OCI-LY1 (cell line): ENCODE results near the gene SMCO1.

Experiments
- H2AFZ ChIP-seq: fragments of 200-600 bp; sonication (generic), shearing (Covaris generic); 2 replicates; pipeline ENCODE4 v1.6.0; 2014; ENCODE audit warnings: antibody characterized with exemption, mild to moderate bottlenecking, low read length
- H3F3A ChIP-seq: fragments of 200-600 bp; sonication (generic), shearing (Covaris generic); 2 replicates; pipeline ENCODE4 v1.6.0; 2014; ENCODE audit warnings: mild to moderate bottlenecking, antibody characterized with exemption, low read length, moderate library complexity; ENCODE audit not compliant: insufficient read depth
- H3K27ac ChIP-seq: fragments of 200-600 bp; sonication (generic); 2 replicates; pipeline ENCODE4 v1.5.1; 2014; ENCODE audit warnings: low read length, mixed run types, mild to moderate bottlenecking, low read depth; ENCODE audit not compliant: poor library complexity, severe bottlenecking
- H3K27me3 ChIP-seq: fragments of 200-600 bp; sonication (generic); 2 replicates; pipeline ENCODE4 v1.6.0; 2014; ENCODE audit warnings: antibody characterized with exemption, mild to moderate bottlenecking, low read length, moderate library complexity; ENCODE audit not compliant: insufficient read depth
- H3K36me3 ChIP-seq: fragments of 200-600 bp; sonication (generic); 2 replicates; pipeline ENCODE4 v1.6.1; 2014; ENCODE audit warnings: mild to moderate bottlenecking, antibody characterized with exemption, low read length, moderate library complexity, mixed read lengths; ENCODE audit not compliant: insufficient read depth
- H3K4me1 ChIP-seq: fragments of 200-600 bp; sonication (generic); 2 replicates; pipeline ENCODE4 v1.5.1; 2014; ENCODE audit warnings: mild to moderate bottlenecking, low read length, moderate library complexity; ENCODE audit not compliant: insufficient read depth, severe bottlenecking
- H3K4me2 ChIP-seq: fragments of 200-600 bp; sonication (generic), shearing (Covaris generic); 2 replicates; pipeline ENCODE4 v1.6.1; 2014; ENCODE audit warnings: low read length
- H3K4me3 ChIP-seq: fragments of 200-600 bp; sonication (generic); 2 replicates; pipeline ENCODE4 v1.5.1; 2014; ENCODE audit warnings: low read length, low read depth, mild to moderate bottlenecking, mixed read lengths; ENCODE audit not compliant: poor library complexity, severe bottlenecking
- H3K79me2 ChIP-seq: fragments of 200-600 bp; shearing (Covaris generic); 2 replicates; pipeline ENCODE4 v1.6.1; 2016; ENCODE audit warnings: mixed run types, low read length, mixed read lengths; ENCODE audit not compliant: insufficient read depth
- H3K9ac ChIP-seq: fragments of 200-600 bp; sonication (generic), shearing (Covaris generic); 2 replicates; pipeline ENCODE4 v1.6.1; 2014; ENCODE audit warnings: mild to moderate bottlenecking, low read length, mixed read lengths
- H3K9me2 ChIP-seq: fragments of 200-600 bp; sonication (generic), shearing (Covaris generic); 2 replicates; pipeline ENCODE4 v1.6.1; 2014; ENCODE audit warnings: low read depth, mild to moderate bottlenecking, low read length, mixed read lengths
- H3K9me3 ChIP-seq: fragments of 200-600 bp; shearing (Covaris generic); 2 replicates; pipeline ENCODE4 v1.6.1; 2014; ENCODE audit warnings: low read length, mixed read lengths
- H4K20me1 ChIP-seq: fragments of 200-600 bp; sonication (generic), shearing (Covaris generic); 2 replicates; pipeline ENCODE4 v1.6.0; 2016; ENCODE audit warnings: mild to moderate bottlenecking, low read length; ENCODE audit not compliant: insufficient read depth
- EZH2 ChIP-seq: fragments of 200-600 bp; sonication (generic), shearing (Covaris generic); IDR thresholded peaks from 2 replicates; pipeline ENCODE4 v1.8.0; 2017; ENCODE audit warnings: borderline replicate concordance, mixed run types, mild to moderate bottlenecking, antibody characterized with exemption, low read length, moderate library complexity, mixed read lengths
- TF ChIP-seq, protein P1 (sequence below): fragments of 200-600 bp; sonication (generic), shearing (Covaris generic); IDR thresholded peaks from 2 replicates; pipeline ENCODE4 v1.5.1; 2017; ENCODE audit warnings: mild to moderate bottlenecking, antibody characterized with exemption, low read length, moderate library complexity, mixed read lengths

The SMCO1 gene

DNA sequence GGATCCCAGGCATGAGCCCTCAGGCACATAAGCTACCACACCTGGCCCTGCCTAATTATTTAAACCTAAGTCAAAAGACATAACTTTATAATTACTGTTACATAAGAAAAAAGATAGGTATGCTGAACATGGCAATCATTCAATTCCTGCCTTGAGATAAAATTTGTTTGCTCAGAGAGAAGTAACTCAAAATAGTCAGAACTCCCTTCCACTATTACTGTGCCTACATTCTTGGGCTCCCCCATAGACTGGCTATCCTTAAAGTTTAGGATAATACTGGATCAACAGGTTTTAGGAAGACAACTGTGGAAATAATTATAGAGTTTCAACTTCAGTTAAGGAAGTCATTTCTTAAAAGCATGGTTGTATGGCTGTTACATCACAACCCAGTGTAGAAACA lies 43.3 kb upstream of the SMCO1 start:
- H3K9ac ChIP-seq, result no peak overlapping the region
- no peaks in the 10 kb centered on the region for H3K9me3 ChIP-seq
- peaks cover 19% of the 10 kb centered on the region; the same call in 1 of the 2 replicates for H3K36me3 ChIP-seq
- no peaks in the 10 kb centered on the region for H4K20me1 ChIP-seq
- no peak overlapping the region for H3K4me2 ChIP-seq
- H3K79me2 ChIP-seq, result no peaks in the 10 kb centered on the region
- H3K4me3 ChIP-seq, result no peak overlapping the region
- H3K27ac ChIP-seq, result no peak overlapping the region
- H3K27me3 ChIP-seq, result no peaks in the 10 kb centered on the region
- H3F3A ChIP-seq, result no peaks in the 10 kb centered on the region
- H2AFZ ChIP-seq, result no peak overlapping the region
- no peaks in the 10 kb centered on the region for H3K9me2 ChIP-seq
- H3K4me1 ChIP-seq, result peaks cover 12% of the 10 kb centered on the region
- no peak for TF ChIP-seq EZH2
- TF ChIP-seq, protein P1, sequence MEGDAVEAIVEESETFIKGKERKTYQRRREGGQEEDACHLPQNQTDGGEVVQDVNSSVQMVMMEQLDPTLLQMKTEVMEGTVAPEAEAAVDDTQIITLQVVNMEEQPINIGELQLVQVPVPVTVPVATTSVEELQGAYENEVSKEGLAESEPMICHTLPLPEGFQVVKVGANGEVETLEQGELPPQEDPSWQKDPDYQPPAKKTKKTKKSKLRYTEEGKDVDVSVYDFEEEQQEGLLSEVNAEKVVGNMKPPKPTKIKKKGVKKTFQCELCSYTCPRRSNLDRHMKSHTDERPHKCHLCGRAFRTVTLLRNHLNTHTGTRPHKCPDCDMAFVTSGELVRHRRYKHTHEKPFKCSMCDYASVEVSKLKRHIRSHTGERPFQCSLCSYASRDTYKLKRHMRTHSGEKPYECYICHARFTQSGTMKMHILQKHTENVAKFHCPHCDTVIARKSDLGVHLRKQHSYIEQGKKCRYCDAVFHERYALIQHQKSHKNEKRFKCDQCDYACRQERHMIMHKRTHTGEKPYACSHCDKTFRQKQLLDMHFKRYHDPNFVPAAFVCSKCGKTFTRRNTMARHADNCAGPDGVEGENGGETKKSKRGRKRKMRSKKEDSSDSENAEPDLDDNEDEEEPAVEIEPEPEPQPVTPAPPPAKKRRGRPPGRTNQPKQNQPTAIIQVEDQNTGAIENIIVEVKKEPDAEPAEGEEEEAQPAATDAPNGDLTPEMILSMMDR, result no peak

DNA sequence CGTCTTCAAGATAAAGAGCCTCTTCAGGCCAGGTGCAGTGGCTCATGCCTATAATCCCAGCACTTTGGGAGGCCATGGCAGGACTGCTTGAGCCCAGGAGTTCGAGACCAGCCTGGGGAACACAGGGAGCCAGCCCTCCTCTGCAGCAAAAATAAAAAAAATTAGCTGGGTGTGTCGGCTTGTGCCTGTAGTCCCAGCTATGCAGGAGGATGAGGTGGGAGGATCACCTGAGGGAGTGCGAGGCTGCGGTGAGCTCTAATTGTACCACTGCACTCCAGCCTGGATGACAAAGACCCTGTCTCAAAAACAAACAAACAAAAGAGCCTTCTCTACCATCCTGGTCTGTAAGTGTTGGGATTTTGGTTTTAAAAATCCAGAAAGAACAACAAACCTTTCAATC lies 42.1 kb upstream of the SMCO1 start:
- no peak overlapping the region for H2AFZ ChIP-seq
- no peak overlapping the region for H3K27ac ChIP-seq
- no peaks in the 10 kb centered on the region for H4K20me1 ChIP-seq
- no peaks in the 10 kb centered on the region for H3K9me3 ChIP-seq
- peaks cover 12% of the 10 kb centered on the region for H3K4me1 ChIP-seq
- TF ChIP-seq, protein P1, result no peak
- no peak for TF ChIP-seq EZH2
- H3K9ac ChIP-seq, result no peak overlapping the region
- H3K4me2 ChIP-seq, result no peak overlapping the region
- H3F3A ChIP-seq, result no peaks in the 10 kb centered on the region
- no peaks in the 10 kb centered on the region for H3K79me2 ChIP-seq
- no peak overlapping the region for H3K4me3 ChIP-seq
- no peaks in the 10 kb centered on the region for H3K27me3 ChIP-seq
- no peaks in the 10 kb centered on the region for H3K9me2 ChIP-seq
- peaks cover 15% of the 10 kb centered on the region; the same call in 1 of the 2 replicates for H3K36me3 ChIP-seq

DNA sequence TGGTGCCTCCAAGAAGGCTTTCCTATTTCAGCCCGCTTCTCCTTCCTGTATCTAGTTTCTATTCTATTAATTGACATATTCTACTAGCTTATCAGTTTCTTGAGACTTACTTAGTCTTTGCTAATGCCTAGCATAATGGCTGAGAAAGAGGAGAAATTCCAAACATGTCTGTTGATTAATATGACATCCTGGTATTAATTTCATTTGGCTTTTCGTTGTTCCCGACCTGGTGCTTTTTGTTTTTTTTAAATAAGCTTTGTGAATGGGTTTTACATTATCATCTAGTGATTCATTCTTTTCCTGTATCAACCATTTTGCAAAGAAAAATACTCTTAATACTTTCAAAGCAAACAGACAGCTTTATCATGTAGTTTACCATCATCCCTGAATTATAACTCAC lies 40.1 kb upstream of the SMCO1 start:
- peaks cover 5% of the 10 kb centered on the region; the same call in 1 of the 2 replicates for H3K36me3 ChIP-seq
- H3F3A ChIP-seq, result no peaks in the 10 kb centered on the region
- H2AFZ ChIP-seq, result no peak overlapping the region
- H3K27me3 ChIP-seq, result no peaks in the 10 kb centered on the region
- no peak overlapping the region for H3K9ac ChIP-seq
- H4K20me1 ChIP-seq, result no peaks in the 10 kb centered on the region
- no peaks in the 10 kb centered on the region for H3K9me3 ChIP-seq
- no peak overlapping the region for H3K4me3 ChIP-seq
- H3K27ac ChIP-seq, result no peak overlapping the region
- no peaks in the 10 kb centered on the region for H3K9me2 ChIP-seq
- H3K79me2 ChIP-seq, result no peaks in the 10 kb centered on the region
- TF ChIP-seq, protein P1, result no peak
- H3K4me2 ChIP-seq, result no peak overlapping the region
- peaks cover 12% of the 10 kb centered on the region for H3K4me1 ChIP-seq
